T-helper 1 cell treated with Interleukin-12 subunit alpha and Interleukin-12 subunit beta and Interleukin-4 antibody, amounts not matched to agents 30 ng/mL and 1 ng/mL, for 36 hours (primary cell): Measurements from ENCODE around the gene NTM. TPM values are rescaled to one million over a fixed set of nuclear protein-coding genes. Genes with fewer than 3 reads are reported as not detected.

ENCODE experiments used
- intact Hi-C: fragments of 100-400 bp; cut with micrococcal nuclease; formaldehyde crosslinking; loops from one replicate; pipeline ENCODE4 v1.15.1; 2024
- total RNA-seq: library from RNA; stranded (reverse); gene quantifications from 2 replicates; pipeline ENCODE4 v1.2.3, GENCODE V29; 2022

NTM gene
- total RNA-seq, 1 donor from 2014 or later, result not detected

DNA sequence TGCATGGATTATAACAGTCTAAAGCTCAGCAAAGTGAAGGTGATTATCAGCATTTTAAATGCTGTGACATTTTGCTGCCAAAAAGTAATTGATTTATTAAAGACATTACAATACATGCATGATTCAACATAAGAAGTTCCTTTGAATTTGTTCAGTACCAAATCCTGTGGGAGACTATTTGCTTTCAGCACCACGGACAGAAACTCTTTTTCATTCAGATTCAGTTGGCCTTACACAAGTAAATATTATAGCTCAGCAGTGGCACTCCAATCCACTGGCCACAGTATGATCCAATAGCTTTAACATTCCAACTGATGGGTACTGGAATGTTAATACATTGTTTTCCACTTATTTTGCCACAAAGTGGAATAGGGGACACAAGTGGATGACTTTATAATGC lies 806.7 kb downstream of the NTM start:
- intact Hi-C loops, result no loop called here

DNA sequence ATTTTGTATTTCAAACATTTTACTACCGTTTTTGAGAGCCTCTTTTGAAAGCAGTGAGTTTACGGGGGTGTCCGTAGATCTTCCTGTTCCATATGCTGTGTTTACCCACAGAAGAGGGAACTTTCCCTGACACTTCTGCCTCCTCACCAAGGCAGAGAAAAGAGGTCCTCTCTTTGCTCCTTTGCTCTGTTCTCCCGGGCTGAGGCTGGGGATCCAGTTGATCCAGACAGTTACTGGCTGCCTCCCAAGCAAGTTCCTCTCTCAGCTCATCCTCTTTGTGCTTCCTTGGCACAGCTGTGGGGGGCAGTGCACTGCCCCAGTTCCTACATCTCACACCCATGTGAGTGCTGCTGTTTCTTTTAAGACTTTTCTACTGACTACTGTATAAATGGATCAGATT lies 813.7 kb downstream of the NTM start:
- intact Hi-C loops, result no loop called here

DNA sequence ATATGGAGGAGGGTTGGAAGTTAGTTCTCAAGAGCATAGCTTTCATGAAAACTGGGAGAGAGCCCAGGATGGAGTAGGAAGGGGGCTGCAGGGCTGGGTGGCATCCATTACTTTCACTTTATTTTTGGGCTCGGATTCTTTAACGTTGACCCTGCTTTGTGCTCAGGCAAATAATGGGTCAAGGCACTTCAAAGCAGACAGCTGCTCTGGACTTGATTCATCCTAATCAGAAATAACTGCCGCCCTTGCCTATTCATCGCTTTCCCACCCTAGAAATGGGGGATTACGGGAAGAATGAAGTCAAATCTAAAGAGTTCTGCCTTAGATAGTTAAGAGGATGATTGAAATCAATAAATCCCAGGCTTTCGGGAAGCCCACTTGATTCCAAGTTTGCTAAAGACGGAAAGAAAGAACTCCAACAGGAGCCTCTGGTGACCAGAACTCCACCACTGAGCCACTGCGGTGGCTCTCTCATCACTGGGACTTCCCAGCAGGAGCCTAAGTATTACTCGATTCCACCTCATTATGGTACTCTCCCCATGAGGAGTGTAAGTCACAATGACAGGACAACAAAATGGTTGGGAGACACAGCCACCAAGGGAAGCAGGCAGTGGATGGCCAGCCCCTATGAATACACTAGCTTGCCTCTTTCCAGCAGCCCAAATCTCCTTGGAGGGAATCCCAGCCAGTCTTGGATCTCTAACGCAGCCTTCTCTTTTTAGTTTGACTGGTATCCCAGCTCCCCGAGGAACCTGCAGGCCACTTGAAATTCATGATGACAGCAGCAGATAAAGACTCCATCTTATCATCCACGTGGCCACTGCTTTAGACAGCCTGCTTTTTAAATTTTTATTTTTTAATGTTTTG lies 815.5 kb downstream of the NTM start:
- intact Hi-C loops, result no loop called here

DNA sequence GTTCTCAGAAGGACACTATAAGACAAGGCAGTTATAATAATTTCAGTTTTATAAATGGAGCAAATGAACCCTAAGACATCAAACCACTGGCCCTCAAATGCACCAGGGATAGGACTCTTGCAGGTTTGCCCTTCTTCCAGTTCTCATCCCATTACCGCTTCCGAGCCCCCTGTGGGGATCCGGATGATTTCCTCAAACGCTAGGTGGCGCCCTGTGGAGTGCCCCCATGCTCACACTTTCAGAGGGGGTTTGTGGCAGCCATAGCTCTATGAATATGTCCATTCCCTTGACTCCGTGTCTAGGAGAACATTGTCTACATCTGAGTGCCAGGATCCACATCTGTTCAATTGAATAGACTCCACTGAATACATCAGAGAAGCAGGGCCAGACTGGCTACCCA lies 816.3 kb downstream of the NTM start:
- intact Hi-C loops, result no loop called here

DNA sequence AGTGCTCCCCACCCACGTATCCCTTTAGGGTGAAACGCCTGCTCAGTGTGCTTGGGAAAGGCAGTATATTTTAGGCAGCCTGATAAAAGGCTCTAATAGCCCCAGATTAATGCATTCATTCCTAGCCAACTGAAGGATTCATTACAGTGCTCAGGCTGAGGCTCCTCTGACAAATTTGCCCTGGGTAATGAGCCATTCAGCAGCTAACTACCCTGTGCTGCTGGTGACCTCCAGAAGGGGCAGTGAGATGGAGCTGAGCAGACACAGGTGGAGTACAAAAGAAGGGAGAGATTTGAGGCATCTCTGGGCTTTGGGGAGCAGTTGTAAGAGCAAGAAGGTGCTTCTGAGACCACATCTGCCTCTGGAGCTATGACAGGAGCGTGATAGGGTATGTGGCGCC lies 817.0 kb downstream of the NTM start:
- intact Hi-C loops, result no loop called here

DNA sequence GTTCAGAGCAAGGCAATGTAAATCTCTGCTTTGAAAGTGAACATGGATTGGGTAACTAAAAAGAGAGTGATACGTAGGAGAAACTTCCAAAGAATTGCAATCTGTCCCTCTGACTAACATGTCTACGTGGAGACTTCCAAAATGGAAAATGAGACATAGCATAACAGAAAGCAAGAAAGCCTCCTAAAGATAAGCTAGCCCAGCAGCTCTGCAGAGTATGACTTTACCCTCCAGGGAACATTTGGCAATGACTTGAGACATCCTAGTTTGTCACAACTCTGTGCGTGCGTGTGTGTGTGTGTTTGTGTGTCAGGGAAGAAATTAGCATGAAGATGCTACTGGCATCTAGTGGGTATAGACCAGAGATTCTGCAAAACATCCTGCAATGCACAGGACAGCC lies 817.4 kb downstream of the NTM start:
- intact Hi-C loops, result no loop called here

DNA sequence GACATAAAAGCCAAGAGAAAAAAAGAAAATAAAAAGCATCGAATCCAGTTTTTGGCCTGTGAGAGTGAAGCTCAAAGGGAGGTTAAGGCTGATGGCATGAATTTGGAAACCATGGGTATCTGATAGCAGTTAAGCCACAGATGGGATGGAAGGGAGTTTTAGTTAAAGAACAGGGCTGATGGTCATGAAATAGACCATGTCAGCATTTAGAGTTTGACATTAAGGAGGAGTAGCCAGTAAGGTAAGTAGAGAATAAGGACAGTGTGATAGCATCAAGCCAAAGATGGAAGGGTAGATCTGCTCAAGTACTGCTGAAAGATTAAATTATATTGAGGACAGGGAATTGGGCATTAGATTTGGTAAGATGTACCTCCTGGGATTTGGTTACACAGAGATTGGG lies 826.5 kb downstream of the NTM start:
- intact Hi-C loops, result no loop called here

DNA sequence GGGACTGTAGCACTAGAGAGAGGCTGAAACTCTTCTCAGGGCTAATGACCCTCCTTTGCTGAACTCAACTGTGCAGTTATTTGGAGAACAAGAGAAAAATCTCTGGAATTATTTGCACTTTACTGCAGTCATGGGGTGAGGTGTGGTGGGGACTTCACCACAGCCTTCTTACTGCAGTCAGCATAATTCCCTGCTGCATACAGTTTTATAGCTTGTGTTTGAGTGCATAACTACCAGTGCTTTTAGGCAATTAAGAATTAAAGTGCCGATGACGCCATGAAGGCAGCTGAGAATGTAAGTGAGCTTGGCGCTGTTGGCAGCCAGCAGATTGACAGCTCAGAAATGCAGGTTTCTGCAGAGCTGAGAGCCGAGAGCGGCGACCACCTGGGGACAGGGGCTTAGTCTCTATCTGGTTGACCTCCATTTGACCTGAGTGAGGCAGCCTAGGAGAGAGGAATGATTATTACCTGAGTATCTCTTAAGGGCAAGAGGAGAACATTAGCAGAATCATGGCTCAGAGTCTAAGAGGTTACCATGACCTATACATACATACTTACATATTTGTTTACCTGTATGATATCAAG lies 830.0 kb downstream of the NTM start:
- intact Hi-C loops, result no loop called here

DNA sequence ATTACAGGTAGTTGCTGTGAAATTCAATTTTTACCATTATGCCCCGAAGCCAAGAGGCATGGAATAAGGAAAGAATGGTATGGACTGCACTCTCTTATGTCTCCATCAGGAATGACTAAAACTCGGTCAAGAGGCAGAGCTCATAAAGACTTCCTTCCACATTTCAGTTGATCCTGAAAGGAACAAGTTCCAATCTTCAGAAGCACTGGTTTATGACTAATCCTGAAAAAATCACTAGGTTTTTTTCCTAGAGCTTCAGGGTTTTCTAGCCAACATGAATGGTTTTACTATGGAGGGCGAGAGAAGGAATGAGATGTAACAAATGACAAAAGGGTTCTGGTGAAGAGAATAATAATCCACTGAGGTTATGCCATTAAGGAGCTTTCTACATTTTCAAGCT lies 832.2 kb downstream of the NTM start:
- intact Hi-C loops, result no loop called here

DNA sequence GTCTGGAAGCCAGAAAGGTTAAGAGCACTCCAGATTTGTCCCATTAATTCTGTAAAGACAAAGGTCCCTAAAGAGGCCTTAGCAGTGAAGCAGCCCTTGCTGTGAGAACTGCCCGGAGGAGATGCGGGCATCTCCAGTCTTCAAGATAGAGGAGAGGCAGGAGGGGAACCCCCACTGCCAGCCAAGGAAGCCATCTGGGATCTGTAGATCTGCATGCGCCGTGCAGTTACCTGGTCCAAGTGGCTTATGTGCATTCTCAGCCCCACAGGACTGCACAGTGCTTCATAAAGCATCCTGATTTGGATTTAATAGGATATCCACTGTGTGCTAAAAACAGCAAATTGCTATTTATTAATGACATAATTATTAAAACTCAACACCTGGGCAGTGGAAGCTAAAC lies 834.6 kb downstream of the NTM start:
- intact Hi-C loops, result no loop called here

DNA sequence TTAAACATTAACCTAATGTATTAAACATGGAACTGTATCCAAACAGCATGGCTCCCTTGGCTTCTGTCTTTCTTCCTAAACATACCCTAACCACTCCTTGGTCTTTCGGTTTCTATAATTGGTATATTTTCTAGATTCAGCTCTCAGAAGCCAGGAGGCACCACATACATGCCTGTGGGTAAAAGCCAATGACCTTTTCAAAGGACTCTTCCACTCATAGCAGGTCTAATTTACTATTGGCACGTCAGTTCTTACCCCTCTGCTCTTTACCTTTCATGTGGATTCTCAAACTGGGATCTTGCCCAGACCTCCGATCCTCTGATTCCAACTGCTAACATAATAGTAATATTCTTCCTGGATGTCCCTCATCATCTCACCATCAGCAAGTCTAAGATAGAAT lies 835.1 kb downstream of the NTM start:
- intact Hi-C loops, result no loop called here

DNA sequence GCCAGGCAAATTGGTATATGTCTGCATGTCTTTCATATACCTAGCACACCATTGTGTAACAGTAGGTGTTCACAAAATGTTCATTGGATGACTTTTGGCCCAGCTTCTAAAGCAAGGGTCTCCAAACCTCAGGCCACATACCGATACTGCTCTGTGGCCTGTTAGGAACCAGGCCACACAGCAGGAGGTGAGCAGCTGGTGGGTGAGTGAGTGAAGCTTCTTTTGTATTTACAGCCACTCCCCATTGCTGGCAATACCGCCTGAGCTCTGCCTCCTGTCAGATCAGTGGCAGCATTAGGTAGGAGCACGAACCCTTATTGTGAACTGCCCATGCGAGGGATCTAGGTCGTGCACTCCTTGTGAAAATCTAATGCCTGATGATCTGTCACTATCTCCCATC lies 836.6 kb downstream of the NTM start:
- intact Hi-C loops, result no loop called here

DNA sequence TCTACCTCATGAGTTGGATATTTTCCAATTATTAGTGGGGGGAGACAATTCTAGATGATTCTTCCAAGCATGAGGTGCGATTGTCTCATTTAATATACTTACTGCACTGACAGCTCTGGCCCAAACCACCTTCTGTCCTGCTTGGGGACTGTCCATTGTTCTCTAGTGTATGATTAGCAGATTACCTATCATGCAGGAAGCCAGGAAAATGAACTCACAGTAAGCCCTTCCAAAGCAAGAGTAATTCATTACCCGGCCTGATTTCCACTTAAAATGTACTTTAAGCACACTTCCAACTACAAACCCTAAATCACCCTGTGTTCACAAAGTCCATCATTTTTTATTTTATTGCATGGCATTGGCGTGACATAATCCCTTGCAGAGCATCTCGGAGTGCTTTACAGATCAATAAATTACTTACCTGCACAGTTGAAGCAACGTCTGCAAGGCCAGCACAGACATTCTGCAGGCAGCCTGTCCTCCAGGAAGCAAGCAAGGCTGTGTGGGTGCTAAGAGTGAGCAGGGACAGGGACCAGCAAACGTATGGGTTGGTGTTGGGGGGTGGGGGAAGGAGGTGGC lies 838.2 kb downstream of the NTM start:
- intact Hi-C loops, result no loop called here

DNA sequence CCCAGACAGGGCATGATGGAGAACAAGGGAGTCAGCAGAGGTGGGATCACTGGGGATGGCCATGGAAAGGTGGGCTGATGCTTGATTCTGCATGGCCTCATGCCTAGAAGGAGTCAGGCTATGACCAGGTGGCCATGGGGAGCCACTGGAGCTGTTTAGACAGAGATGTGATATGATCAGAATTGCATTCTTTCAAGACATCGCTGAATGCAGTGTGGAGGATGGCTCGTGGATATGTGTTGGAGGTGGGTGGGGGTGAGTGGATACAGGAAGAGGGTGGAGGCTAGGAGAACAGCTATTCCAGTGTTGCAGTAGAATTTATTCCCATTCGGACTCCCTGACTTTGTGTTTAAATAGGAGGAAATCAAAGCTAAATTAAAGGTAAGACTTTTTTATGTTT lies 841.1 kb downstream of the NTM start:
- intact Hi-C loops, result no loop called here

DNA sequence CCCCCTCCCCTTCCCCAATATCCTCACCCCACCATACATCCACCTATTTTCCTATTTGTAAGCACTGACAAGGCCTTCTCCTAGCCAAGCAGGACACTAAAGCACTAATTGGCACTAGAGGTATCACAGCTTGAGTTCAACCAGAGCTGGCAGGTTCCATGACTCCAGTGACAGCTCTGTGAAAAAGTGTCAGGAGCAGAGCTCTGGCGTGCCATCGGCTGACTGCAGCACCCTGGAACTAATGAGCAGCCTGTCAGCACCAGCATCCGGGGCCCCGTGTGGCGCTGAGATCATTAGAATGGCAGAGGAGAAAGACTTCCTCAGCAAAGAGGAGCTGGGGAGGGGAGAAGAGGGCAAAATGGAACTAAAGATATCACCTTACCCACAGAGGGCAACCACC lies 847.4 kb downstream of the NTM start:
- intact Hi-C loops, result no loop called here

DNA sequence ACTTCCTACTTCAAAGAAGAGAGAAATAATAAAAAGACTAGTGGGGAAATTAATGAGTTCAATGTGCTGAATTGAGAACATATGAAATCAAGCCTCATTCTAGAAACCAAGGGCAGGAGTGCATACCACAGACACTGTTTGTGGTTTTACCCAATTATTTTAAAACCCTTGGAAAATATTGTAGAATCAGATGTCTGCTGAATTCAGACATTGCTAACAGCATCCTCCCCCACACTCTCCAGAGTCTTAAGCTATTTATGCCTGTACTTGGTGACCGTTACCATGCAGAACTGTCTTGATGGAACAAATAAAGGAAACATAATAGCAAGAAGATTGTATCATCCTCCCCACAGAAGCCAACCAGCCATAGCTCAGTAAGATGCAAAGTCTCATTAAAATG lies 850.1 kb downstream of the NTM start:
- intact Hi-C loops, result no loop called here

DNA sequence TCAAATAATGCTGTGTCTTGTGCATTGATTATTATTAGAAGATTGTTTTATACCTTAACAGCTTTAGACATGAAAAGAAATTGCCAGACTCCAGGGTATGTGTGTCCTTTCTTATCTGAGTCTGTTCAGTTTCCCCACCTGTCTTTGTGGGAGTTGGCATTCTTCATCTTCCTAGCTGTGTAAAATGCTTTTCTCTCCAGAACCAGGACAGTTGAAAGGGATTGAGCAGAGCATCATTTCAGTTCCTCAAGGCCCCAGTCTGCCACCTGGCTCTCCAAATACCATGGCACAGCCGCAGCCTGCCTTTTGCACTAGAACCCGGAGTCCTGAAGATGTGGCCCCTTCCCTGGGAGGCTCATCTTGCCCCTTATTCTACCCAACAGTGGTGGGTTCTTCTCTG lies 851.9 kb downstream of the NTM start:
- intact Hi-C loops, result no loop called here

DNA sequence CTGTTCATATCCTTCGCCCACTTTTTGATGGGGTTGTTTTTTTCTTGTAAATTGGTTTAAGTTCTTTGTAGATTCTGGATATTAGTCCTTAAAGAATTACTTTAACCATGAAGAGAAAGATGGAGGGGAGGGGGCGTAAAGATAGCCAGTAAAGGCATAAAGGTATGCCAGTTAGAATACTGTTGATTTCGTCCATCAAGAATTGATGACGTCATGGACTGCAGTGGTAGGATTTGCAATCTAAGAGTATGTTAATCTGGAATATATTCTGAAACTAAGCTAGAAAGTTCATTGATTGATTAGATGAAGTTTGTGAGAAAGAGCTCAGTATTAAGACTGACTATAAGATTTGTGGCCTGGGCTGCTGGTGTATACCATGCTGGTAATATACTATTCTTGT lies 856.1 kb downstream of the NTM start:
- intact Hi-C loops, result no loop called here

DNA sequence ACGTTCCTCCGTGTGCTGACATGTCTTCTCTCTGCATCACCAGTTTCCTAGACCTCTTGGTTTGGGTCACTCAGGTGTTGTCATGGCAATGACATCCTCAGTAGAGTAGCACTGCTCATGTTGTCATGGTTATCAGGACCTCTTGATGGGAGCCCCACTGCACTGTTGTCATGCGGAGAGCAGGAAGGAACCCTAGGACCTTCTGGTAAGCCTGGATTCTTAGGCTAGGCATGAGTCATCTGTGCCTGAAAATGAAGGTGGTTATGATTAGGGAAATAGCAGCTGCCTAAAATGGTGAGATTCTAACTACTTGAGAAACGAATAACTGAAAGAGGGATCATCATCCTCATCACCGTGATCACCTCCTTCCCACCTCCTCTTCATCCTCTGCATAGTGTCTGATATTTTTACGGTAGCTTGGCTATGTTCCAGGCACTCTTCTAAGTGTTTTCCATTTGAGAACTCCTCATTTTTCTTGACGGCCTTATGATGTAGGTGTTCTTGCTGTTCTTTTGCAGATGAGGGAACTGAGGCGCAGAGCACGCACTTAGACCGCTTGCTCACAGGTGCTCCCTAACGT lies 858.4 kb downstream of the NTM start:
- intact Hi-C loops, result no loop called here

DNA sequence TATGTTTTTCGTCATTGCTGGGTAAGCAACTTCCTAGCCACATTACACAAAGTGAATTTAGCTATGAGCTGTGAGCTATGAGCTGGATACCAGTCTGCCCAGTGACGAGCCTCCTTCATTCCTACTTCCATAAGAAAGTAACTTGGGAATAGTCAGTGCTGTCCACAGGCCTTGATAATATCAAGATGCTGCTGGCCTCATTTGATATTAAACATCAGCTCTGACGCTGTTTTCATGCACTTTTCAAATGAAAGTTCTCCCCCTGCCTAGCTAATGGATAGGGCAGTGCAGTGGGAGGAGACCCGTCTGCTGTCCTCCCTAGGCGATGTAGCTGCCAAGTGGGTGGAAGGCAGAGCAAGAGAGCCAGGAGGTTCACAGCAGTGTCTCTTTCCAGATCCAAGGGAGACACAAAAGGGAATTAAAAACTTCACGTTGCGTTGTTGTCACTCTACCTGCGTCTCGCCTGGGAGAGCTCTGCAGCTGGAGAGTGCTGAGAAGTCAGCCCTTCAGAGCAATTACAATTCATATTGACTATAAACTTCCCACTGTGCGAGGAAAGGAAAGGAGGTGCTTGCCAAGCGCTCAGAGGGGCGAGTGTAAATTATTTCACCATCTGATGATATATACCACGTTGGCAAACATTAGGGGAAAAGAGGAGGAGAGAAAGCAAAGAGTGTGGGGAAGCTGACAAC lies 861.4 kb downstream of the NTM start:
- intact Hi-C loops, result no loop called here

DNA sequence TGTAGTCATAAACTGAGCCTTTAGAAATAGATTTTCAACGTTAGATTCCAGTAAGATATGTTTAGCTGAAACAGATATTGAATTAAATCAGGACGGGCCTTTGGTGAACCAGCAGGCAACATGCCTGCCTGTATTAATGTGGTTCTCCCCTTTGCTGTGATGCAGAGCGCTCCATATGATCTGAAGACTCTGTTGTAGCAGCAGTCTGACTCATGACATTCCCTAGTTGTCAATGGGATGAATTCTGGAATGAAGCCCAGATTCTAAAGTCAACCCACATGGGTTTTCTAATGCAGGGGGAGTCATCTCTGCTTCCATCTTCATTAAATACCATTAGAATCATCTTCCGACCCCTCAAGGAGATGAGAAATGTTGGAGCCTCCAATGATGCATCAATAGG lies 864.5 kb downstream of the NTM start:
- intact Hi-C loops, result no loop called here

DNA sequence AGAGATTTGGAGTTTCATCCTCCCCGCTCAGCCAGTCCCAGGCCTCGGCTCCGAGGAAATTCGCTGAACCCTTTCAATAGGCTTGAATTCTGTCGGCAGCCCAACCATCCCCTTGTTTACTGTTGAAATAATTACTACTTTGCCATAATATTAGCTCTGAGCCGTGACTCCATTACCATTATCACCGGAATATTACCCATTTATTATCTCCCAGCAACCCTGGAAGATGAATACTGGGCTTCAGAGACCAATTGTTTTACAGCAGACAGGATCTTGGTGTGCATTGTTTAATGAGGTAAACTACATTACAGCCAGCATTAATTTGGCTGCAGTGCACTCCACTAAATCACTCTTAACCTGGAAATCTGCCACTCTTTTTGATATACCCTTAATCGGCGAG lies 867.4 kb downstream of the NTM start:
- intact Hi-C loops, result no loop called here
